NCI-H1105 treated with DMSO at 0.1 percent for 48 hours (cell line): ENCODE measurements around the gene ZNF511.
A peak's percentile ranks its signal among the peaks of the same experiment; 100 is the strongest.

Source experiments
- DNase-seq: peaks from one replicate; lab custom pipeline; 2025; lab: John Stamatoyannopoulos, UW

ZNF511 gene

GRCh38 chr10:133274751-133275683, 33.7 kb upstream of the ZNF511 start:
- no peak for DNase-seq

DNA sequence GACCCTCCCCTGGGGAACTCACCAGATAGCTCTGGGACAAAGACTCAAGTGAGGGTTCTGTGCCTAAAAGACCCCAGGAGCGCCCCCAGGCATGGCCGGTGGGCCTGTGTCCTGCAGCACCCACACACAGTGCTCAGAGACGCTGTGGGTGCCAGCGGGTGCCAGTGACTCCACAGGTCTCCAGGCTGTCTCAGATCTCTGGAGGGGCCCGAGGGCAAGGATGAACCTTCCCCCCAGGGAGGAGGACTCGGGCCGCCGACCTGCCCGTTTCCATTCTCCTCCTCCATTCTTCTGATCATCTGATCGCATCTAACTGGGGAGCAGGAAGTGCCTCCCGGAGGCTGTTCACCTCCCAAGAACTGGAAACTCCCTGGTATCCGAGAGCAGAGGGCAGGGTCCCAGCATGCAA, 33.0 kb upstream of the ZNF511 start:
- no peak for DNase-seq

DNA sequence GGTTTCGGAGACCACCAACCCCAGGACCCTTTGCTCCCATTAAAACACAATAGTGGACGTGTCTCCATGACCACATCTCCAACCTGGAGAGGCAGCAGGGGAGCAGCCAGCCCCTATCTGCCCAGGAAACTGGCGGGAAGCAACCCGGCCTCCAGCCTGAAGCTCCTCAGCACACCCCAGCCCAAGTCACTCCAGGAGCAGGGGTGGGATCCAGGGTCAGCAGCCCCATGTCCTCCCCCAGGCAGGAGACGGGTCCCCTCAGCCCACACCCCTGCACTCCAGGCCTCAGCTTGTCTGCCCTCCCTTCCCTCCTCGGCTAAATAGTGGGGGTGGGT, 32.6 kb upstream of the ZNF511 start:
- no peak for DNase-seq

- peak; percentile 11 for DNase-seq
These were observed 32.1 kb upstream of the ZNF511 start, which contains the start of gene ADAM8 for GRCh38 chr10:133276435-133277201. TSS of gene ADAM8 (minus strand) at chr10:133276868. CDS start at chr10:133276817, 51 bp downstream.

DNA sequence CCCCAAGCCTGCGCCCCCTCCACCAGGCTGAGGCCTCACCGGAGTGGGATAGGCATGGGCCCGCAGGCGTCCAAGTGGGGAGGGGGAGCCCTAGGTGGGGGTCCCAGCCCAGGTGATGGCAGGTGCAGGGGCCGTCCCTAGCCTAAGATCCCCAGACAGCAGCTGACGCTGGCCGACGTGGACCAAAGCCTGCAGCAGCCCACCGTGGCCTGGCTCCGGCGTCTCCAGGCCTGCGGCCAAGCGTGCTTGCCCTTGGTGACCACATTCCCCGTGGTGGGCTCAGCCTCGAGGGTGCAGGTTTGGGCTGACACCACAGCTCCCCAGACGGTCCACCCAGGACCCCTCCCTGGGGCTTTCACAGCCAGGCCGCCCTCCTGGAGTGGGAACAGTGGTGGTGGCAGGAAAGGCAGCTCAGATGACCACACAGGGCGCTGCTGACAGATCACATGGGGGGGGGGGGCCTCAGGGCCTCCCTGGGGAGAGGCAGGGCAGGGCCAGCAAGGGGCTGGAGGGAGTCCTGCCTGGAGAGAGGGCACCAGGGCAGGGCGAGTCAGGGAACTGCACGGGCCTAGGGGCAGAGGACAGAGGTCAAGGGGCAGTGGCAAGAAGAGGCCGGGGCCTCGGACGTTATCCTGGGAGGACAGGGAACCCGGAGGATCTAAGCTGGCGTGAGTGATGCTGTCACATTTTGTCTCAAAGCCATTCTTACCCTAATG, 31.3 kb upstream of the ZNF511 start:
- no peak for DNase-seq

- DNase-seq, result no peak
These were observed 30.6 kb upstream of the ZNF511 start for GRCh38 chr10:133277993-133278576.

- DNase-seq, result no peak
These were observed 30.0 kb upstream of the ZNF511 start for GRCh38 chr10:133278577-133279265.

DNA sequence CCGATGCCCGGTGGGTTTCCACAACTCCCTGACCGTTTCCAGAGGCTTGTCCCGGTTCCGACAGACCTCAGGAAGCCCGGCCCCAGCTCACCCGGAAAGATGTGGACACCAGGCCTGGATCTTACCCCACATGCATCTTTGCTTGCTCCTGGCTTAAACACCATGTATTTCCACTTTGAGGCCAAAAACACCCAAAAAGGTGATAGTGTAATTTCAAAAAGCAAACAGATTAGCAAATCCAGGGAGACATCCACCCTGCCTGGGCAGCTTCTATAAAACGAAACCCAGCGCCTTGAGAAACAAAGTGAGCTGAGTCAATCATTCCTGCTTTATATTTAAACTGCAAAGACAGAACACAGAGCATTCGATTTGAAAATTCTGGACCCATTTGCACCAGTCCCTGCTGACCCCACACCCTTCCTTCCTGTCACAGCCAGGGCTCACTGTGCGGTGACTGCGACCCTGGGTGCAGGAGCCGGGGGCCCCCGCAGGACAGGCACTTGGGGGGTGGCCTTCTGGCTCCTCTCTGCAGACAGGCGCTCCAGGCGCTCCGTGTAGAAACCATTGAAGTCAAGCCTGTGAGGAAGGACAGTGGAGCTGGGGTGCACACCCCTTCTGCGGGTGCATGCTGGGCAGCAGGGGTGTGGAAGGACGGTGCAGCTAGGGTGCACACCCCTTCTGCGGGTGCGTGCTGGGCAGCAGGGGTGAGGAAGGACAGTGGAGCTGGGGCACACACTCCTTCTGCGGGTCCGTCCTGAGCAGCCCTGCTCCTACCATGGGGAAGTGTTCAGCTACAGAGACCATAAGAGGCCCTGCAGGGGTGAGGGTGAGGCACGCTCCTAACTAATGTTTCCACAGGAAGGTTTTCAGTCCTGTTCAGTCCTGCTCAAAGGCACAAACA, 29.1 kb upstream of the ZNF511 start:
- no peak for DNase-seq

DNA sequence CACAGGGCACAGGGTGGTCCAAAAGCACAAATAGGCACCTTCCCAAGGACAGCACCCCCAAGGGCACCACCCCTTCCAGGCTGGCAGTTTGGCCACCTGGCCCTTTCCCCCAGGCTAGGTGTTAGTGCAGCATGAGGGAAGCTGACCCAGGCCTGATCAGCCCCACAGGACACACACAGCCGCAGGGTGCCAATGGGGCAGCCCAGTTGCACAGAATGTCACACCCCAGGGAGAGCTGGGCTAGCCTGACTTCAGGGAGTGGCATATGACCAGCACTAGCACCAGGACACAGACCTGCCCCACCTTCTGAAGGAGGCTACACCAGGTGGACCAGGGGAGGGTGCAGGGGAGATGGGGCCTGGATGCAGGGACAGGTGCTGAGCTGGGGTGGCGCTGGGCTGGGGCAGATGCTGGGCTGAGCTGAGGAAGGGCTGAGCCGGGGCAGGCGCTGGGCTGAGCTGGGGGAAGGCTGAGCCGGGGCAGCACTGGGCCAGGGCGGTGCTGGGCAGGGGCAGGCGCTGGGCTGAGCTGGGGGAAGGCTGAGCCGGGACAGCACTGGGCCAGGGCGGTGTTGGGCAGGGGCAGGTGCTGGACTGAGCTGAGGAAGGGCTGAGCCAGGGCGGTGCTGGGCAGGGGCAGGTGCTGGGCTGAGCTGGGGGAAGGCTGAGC, 28.2 kb upstream of the ZNF511 start:
- DNase-seq, result no peak

DNA sequence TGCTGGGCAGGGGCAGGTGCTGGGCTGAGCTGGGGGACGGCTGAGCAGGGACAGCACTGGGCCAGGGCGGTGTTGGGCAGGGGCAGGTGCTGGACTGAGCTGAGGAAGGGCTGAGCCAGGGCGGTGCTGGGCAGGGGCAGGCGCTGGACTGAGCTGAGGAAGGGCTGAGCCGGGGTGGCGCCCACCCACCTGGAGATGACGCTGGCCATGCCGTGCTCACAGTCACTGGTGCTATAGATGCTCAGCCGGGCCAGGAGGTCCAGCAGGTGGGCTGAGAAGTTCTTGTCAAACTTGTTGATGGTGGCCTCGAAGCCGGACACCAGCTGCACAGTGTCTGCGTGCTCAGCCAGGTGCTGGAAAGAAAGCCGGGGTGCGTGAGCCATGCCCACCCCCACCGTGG, 27.6 kb upstream of the ZNF511 start:
- no peak for DNase-seq

- no peak for DNase-seq
These were observed 26.9 kb upstream of the ZNF511 start for GRCh38 chr10:133281628-133282372.

DNA sequence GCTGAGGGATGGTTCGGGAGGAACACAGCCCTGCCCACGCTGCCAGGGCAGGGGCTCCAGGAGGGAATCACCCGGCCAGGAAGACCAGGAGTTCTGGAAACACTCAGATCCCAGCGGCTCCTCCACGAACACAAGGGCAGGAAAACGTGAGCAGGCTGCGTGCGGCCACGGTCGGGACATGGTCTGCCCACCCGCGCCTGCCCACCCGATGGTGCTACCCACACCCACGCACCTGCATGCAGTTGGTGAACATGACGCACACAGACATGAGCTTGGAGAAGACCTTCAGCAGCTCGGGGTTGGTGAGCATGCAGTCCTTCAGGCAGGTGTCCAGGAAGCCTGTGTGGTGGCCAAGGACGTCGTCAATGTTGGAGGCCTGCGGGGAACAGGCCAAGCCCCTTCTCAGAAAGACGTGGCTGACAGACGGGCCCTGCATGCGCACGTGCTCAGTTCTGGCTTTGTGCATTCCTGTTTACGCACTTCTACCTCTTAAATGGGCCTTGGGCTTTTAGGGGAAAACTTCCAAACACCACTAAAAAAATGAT, 25.8 kb upstream of the ZNF511 start:
- no peak for DNase-seq

DNA sequence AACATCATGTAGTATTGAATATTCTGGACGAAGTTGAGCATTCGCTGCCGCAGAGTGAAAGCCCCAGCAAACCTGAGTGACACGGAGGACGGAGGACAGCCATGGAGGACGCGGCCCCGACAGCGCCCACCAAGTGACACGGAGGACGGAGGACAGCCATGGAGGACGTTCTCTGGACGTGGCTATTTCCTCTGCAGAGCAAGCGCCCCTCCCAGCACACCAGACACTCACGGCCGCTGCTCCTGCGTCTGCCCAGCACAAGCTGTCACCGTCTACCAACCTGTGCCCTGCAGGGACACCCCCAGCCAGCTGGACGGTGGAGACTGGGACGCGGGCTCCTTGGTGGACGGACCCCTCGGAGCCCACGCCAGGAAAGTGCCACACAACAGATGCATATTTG, 24.8 kb upstream of the ZNF511 start:
- DNase-seq, result no peak

DNA sequence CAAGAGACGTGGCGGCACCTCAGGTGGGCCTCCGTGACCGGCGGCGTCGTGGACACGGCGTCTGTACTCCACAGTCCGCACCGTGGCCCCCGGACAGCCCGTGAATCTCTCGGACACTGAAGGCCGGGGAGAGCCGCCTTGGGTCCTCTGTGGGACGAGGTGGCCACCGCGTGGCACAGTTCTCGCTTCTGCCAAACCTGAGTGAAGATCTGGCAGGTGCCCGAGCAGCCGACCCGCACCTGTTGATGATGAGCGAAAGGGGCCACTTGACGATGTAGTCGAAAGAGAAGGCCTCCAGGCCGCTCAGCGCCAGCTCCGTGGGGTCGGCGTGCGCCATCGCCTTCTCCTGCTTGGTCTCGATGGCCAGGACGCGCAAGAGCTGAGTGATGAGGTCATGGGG, 23.5 kb upstream of the ZNF511 start:
- no peak for DNase-seq

DNA sequence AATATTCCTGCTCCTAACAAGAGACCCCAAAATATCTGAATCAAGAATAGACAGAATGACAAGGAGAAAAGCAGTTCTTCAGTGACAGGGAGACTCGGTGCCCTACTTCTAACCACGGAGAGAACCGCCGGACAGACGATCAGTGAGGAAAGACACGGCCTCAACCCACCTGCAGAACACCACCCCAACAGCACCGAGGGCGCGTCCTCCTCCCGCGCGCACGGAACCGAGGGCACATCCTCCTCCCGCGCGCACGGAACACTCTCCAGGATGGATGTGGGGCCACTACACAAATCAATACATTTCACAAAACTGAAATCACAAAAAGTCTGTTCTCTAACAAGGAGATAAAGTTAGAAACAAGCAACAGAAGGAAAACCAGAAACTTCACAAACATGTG, 22.3 kb upstream of the ZNF511 start:
- no peak for DNase-seq

GRCh38 chr10:133287832-133288500, 20.7 kb upstream of the ZNF511 start:
- DNase-seq, result no peak

DNA sequence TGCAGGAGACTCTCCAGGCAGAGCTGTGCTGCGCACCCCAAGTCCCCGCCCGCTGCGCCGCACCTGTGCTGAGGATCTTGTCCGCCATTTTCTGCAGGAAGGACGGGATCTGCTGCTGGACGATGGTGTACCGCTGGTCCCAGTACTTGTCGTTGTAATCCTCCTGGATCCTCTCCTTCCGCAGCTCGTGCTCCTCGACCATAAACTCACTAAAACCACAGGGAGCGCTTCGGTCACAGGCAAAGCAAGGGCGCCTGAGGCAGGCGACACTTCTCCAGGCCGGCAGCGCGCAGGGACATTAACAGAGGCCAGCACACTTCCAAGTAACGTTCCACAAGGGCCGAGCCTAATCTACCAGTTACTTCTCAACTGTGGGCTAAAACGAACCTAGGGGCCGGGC, 19.0 kb upstream of the ZNF511 start:
- no peak for DNase-seq
